Heart left ventricle (tissue), 16 donors: ENCODE measurements around the gene EIF2B2. TPM values are rescaled to one million over a fixed set of nuclear protein-coding genes. Genes with fewer than 3 reads are reported as not detected.
A peak's percentile ranks its signal among the peaks of the same experiment; 100 is the strongest.

Source experiments
- ATAC-seq, 4 donors: fragments of 200-7000 bp; cut with Tn5 transposase; one replicate each; pipeline ENCODE4 v1.9.1; 2020 to 2022; ENCODE audit warnings: moderate library complexity in 4 of 4, mild to moderate bottlenecking in 3 of 4, moderate number of reproducible peaks in 1 of 4
- DNase-seq, 5 donors: peaks; one replicate each; pipeline ENCODE4 v3.0.0-alpha.2; 2020
- H3K27ac ChIP-seq, 12 donors: fragments of 200-600 bp; sonication (generic) in 4 of 12; one replicate each; pipeline versions ENCODE4 v1.5.0 to v1.8.0; 2016 to 2022; ENCODE audit warnings: mild to moderate bottlenecking in 2 of 12
- H3K27me3 ChIP-seq, 9 donors: fragments of 200-600 bp; sonication (generic) in 2 of 9; one replicate each; pipeline versions ENCODE4 v1.5.1 to v1.8.0; 2016 to 2022; ENCODE audit warnings: mild to moderate bottlenecking in 3 of 9
- H3K36me3 ChIP-seq, 9 donors: fragments of 200-600 bp; sonication (generic) in 2 of 9; one replicate each; pipeline versions ENCODE4 v1.5.0 to v1.8.0; 2018 to 2022; ENCODE audit warnings: mild to moderate bottlenecking in 2 of 9
- H3K4me1 ChIP-seq, 12 donors: fragments of 200-600 bp; sonication (generic) in 4 of 12; one replicate each; pipeline versions ENCODE4 v1.5.0 to v1.8.0; 2016 to 2022; ENCODE audit warnings: mild to moderate bottlenecking in 3 of 12
- H3K4me3 ChIP-seq, 12 donors: fragments of 200-600 bp; sonication (generic) in 4 of 12; one replicate each; pipeline versions ENCODE4 v1.5.0 to v1.8.0; 2017 to 2022; ENCODE audit warnings: mild to moderate bottlenecking in 9 of 12, moderate library complexity in 4 of 12
- H3K9me3 ChIP-seq, 12 donors: fragments of 200-600 bp; sonication (generic) in 4 of 12; one replicate each; pipeline versions ENCODE4 v1.5.0 to v1.8.0; 2016 to 2022; ENCODE audit warnings: mild to moderate bottlenecking in 1 of 12
- CTCF ChIP-seq, 12 donors: fragments of 200-600 bp; sonication (generic) in 4 of 12; IDR thresholded peaks; one replicate each; pipeline versions ENCODE4 v1.5.0 to v1.8.0; 2018 to 2022; ENCODE audit warnings: antibody characterized with exemption in 12 of 12, mild to moderate bottlenecking in 5 of 12
- POLR2A ChIP-seq, 2 donors: fragments of 450-650 bp; IDR thresholded peaks; one replicate each; pipeline ENCODE4 v1.6.1; 2017; ENCODE audit warnings: antibody characterized with exemption in 2 of 2, mild to moderate bottlenecking in 2 of 2, moderate library complexity in 2 of 2
- WGBS, 4 donors: extraction: QIAGEN DNeasy Blood & Tissue Kit in 2 of 4; methylation state at CpG; one replicate each; pipeline versions ENCODE4 v1.1.5 to v1.1.7; 2013 to 2018; 5-methylcytosine and 5-hydroxymethylcytosine counted together
- intact Hi-C, 10 donors: fragments of 100-400 bp; cut with DNase I; formaldehyde crosslinking; loops; one replicate each; pipeline versions ENCODE4 v1.11.1 to v1.14.2; 2022
- long read RNA-seq, 3 donors: library from polyadenylated mRNA; unstranded; transcript quantifications; one replicate each; pipeline ENCODE4 v2.0.0, GENCODE V29; 2020 to 2021
- polyA plus RNA-seq, 2 donors: library from polyadenylated mRNA; stranded (reverse); fragments of 200-250 nt; gene quantifications; one replicate each; pipeline ENCODE4 v1.2.3, GENCODE V29; 2013
- total RNA-seq, 9 donors: library from RNA; depleted of rRNA in 2 of 9; stranded (reverse); fragments of >200 nt in 2 of 9; fragmentation: NEBNext Ultra II Directional in 3 of 9; extraction: Animal tissue kit (Norgen Biotek cat#: 25700) in 3 of 9; gene quantifications; one replicate each; pipeline versions ENCODE4 v1.1.0 to v1.2.4, GENCODE V29; 2016 to 2023
- donor health status: ischemic (EF 13 %, LVEDD 7.1; RV severe dilation, severe dysfunction).
- donor health status: healthy with polysubstance abuse.
- donor health status: DM: no; HTN: yes; CAD: no.
- donor health status: DM: no; HTN: no; CAD: no.
- donor health status: ischemic (EF 25% LVEDD 6.9; RV normal size, moderate dysfunction).
- donor health status: ischemic (EF 25% LVEDD 5.7; RV mildly dilated, moderate dysfunction).
- donor health status: healthy.
- donor health status: DM: yes; HTN: yes; CAD: no.
- donor health status: ischemic (EF 35%, LVEDD 5.7; RV mildly dilated, moderate dysfunction).
- donor health status: nonischemic (EF 11% LVEDD 7.7; RV severe dilation, severe dysfunction).
- donor health status: DM: yes; HTN: yes; CAD: no.
- donor health status: PGD.
- donor health status: ischemic (EF 29% LVEDD 5.4; RV normal size, mild dysfunction).
- donor health status: nonischemic (EF 23%, LVEDD 6.1; RV moderate dilation, normal function).

The EIF2B2 gene
- total RNA-seq (10 to 100 TPM; 26.2 to 40.9 (median 30.3) TPM), polyA plus RNA-seq (10 to 100 TPM; 16.0 to 68.8 TPM)
- long read RNA-seq, donor 1, full-length matches to known transcripts = 15 of 17 reads
- long read RNA-seq, donor 1, partial matches to known transcripts = 1 of 17 reads
- long read RNA-seq, donor 1, other reads (novel, unspliced or antisense) = 1 of 17 reads
- long read RNA-seq, donor 2, full-length matches to known transcripts = 69 of 78 reads
- long read RNA-seq, donor 2, partial matches to known transcripts = 7 of 78 reads
- long read RNA-seq, donor 2, other reads (novel, unspliced or antisense) = 2 of 78 reads
- long read RNA-seq, donor 3, full-length matches to known transcripts = 13 of 17 reads
- long read RNA-seq, donor 3, partial matches to known transcripts = 4 of 17 reads
- long read RNA-seq, donor 3, other reads (novel, unspliced or antisense) = 0 of 17 reads

- intact Hi-C loops = loop anchor here in 6 of 10 donors (1.0 to 10.0 kb wide), 5 partner anchors 50 to 67 kb away; partner anchors contain the start of gene ZC2HC1C (in 1 of the 6)
These were observed at the start of gene EIF2B2 for GRCh38 chr14:75002392-75003249. EIF2B2 (plus strand) TSS chr14:75002921; CDS start chr14:75002991, 70 bp downstream.

GRCh38 chr14:74953686-74954085 is 49.0 kb upstream of the EIF2B2 start:
- intact Hi-C loops = loop anchor here in 1 of 10 donors (5.0 kb wide), 1 partner anchor 49 kb away; the partner anchor contains the start of gene EIF2B2
- Histone ChIP-seq H3K27ac (peak overlapping the region in 6 of 12 donors; percentile 59 to 87 (median 76)), H3K9me3 (no peaks in the 10 kb centered on the region), H3K4me3 (peak overlapping the region in 11 of 12 donors; percentile 51 to 89 (median 72)), H3K27me3 (peaks cover 0 to 9% (median 0%) of the 10 kb centered on the region in 9 donors), H3K4me1 (peaks cover 0 to 69% (median 34%) of the 10 kb centered on the region in 12 donors), H3K36me3 (peaks cover 0 to 8% (median 3%) of the 10 kb centered on the region in 9 donors)
- TF ChIP-seq POLR2A (IDR thresholded peaks at IDR 0.05) (no peak), CTCF (IDR thresholded peaks at IDR 0.05) (no peak)
- ATAC-seq = no peak
- DNase-seq = no peak
- WGBS, 4 donors = 73 to 86% (median 81%) methylated on average over 5 of the region's 5 CpGs

More at GRCh38 chr14:75002392-75003249, at the start of gene EIF2B2:
- DNase-seq = peak; percentile 98 to 99 (median 98)
- H3K27me3 ChIP-seq = no peaks in the 10 kb centered on the region
- H3K36me3 ChIP-seq = peaks cover 0 to 34% (median 29%) of the 10 kb centered on the region in 9 donors
- 0 to 1% (median 1%) methylated on average over 34 to 66 of the region's 66 CpGs for WGBS, 4 donors
- peak; percentile 100 for ATAC-seq
- peaks cover 0 to 5% (median 0%) of the 10 kb centered on the region in 12 donors for H3K9me3 ChIP-seq
- peaks cover 6 to 27% (median 14%) of the 10 kb centered on the region in 12 donors for H3K4me1 ChIP-seq
- H3K27ac ChIP-seq = peak within 1 kb of the TSS; percentile 81 to 94 (median 89)
- TF ChIP-seq CTCF (IDR thresholded peaks at IDR 0.05) (peak in 5 of 12 donors; percentile 13 to 41 (median 14)), POLR2A (IDR thresholded peaks at IDR 0.05) (peak in 1 of 2 donors; percentile 71)
- H3K4me3 ChIP-seq = peak within 1 kb of the TSS; percentile 61 to 99 (median 86)

GRCh38 chr14:74954232-74954946 is 48.3 kb upstream of the EIF2B2 start:
- Histone ChIP-seq H3K4me1 (peaks cover 0 to 65% (median 34%) of the 10 kb centered on the region in 12 donors), H3K4me3 (peak overlapping the region; percentile 51 to 89 (median 70)), H3K27me3 (peaks cover 0 to 9% (median 0%) of the 10 kb centered on the region in 9 donors), H3K9me3 (no peaks in the 10 kb centered on the region), H3K36me3 (peaks cover 0 to under 1% (median 0%) of the 10 kb centered on the region in 9 donors), H3K27ac (peak overlapping the region in 11 of 12 donors; percentile 24 to 87 (median 74))
- TF ChIP-seq POLR2A (IDR thresholded peaks at IDR 0.05) = no peak
- no peak for TF ChIP-seq CTCF (IDR thresholded peaks at IDR 0.05)
- DNase-seq (peak in 2 of 5 donors; percentile 45 to 54), ATAC-seq (peak in 2 of 4 donors; percentile 10 to 17)
- intact Hi-C loops = loop anchor here in 1 of 10 donors (5.0 kb wide), 1 partner anchor 48 kb away; the partner anchor contains the start of gene EIF2B2
- WGBS, 4 donors = 25 to 47% (median 39%) methylated on average over 8 to 18 of the region's 18 CpGs
